Muscle of leg (tissue), 11 donors: Measurements from ENCODE around the gene ANAPC2. TPM values are rescaled to one million over a fixed set of nuclear protein-coding genes. Genes with fewer than 3 reads are reported as not detected.
"Not testable (repeated sequence)": the region's sequence is repeated elsewhere in the genome, so short reads cannot be mapped to it uniquely, and the experiment has no call there.

Source experiments
- DNase-seq: peaks from one replicate; pipeline ENCODE4 v3.0.0; 2013
- H3K27ac ChIP-seq: one replicate; pipeline ENCODE4 v1.5.1; 2013; ENCODE audit warnings: mild to moderate bottlenecking, low read length, control low read depth
- H3K27me3 ChIP-seq: one replicate; pipeline ENCODE4 v1.6.1; 2013; ENCODE audit warnings: low read length; ENCODE audit not compliant: control insufficient read depth, insufficient read depth
- H3K36me3 ChIP-seq: one replicate; pipeline ENCODE4 v1.6.1; 2013; ENCODE audit warnings: low read length; ENCODE audit not compliant: control insufficient read depth, insufficient read depth
- H3K4me1 ChIP-seq: one replicate; pipeline ENCODE4 v1.6.1; 2013; ENCODE audit warnings: low read length; ENCODE audit not compliant: control insufficient read depth, insufficient read depth
- H3K4me3 ChIP-seq: one replicate; pipeline ENCODE4 v1.5.1; 2013; ENCODE audit warnings: low read length, control low read depth
- H3K9me3 ChIP-seq: replicated peaks from 2 replicates; pipeline ENCODE4 v1.6.1; 2013; ENCODE audit warnings: low read depth, low read length; ENCODE audit not compliant: control insufficient read depth
- WGBS: methylation state at CpG from one replicate; pipeline ENCODE4 v1.1.5; 2013; ENCODE audit warnings: missing lambda C conversion rate; ENCODE audit not compliant: insufficient coverage; 5-methylcytosine and 5-hydroxymethylcytosine counted together
- polyA plus RNA-seq, 8 donors: library from polyadenylated mRNA; unstranded; fragments of 120-200 nt; gene quantifications; one replicate each; pipeline versions ENCODE4 v1.2.1 to v1.2.3, GENCODE V29; 2013; ENCODE audit warnings: inconsistent platforms in 1 of 8, low replicate concordance in 1 of 8; ENCODE audit not compliant: insufficient read length in 8 of 8, insufficient read depth in 1 of 8
- total RNA-seq: library from RNA; stranded (reverse); fragments of 120-200 nt; gene quantifications from one replicate; pipeline ENCODE4 v1.2.4, GENCODE V29; 2013

The ANAPC2 gene
- total and polyA plus RNA-seq, 9 donors = 20.4 to 41.6 (median 31.1) TPM

DNA sequence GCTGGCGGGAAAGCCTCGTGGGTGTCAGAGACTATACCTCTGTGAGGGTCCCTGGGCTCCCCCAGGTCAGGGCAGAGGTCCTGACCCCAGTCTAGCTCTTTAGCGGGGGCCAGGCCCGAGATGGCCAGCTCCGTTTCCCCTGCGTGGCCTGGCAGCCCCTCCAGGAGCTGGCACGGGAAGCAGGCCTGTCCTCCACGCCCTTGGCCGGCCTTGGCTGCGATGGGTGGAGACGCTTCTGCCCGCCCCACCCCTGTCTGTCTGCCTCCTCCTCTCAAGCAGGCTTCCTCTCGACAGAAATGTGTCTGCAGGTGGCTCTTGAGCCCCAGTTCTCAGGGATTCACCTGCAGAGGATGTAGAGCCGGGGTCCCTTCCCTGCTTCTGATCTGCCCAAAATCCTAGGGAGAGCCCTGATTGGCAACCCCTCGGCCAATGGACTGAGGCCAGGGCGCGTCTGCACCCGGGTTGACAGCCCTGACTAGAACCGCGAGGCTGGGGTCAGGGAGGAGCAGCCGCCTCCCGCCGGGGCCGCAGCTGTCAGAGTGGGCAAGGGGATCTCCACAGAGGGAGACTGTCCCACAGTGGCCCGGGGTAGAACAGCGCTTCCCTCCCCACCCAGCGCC lies 52.0 kb downstream of the ANAPC2 start:
- peaks cover 22% of the 10 kb centered on the region for H3K4me1 ChIP-seq
- DNase-seq = no peak
- H3K4me3 ChIP-seq = no peak overlapping the region
- H3K36me3 ChIP-seq = no peaks in the 10 kb centered on the region
- no peak overlapping the region for H3K27ac ChIP-seq
- no peaks in the 10 kb centered on the region for H3K9me3 ChIP-seq
- WGBS = 18% methylated on average over 20 of the region's 27 CpGs
- peaks cover 61% of the 10 kb centered on the region for H3K27me3 ChIP-seq

GRCh38 chr9:137135154-137135553 lies 53.2 kb downstream of the ANAPC2 start:
- not testable (repeated sequence) for H3K9me3 ChIP-seq, DNase-seq, H3K4me3 ChIP-seq, H3K36me3 ChIP-seq, H3K27ac ChIP-seq
- peaks cover 25% of the 10 kb centered on the region for H3K4me1 ChIP-seq
- H3K27me3 ChIP-seq = peaks cover 58% of the 10 kb centered on the region
- 83% methylated on average over 4 of the region's 9 CpGs for WGBS

DNA sequence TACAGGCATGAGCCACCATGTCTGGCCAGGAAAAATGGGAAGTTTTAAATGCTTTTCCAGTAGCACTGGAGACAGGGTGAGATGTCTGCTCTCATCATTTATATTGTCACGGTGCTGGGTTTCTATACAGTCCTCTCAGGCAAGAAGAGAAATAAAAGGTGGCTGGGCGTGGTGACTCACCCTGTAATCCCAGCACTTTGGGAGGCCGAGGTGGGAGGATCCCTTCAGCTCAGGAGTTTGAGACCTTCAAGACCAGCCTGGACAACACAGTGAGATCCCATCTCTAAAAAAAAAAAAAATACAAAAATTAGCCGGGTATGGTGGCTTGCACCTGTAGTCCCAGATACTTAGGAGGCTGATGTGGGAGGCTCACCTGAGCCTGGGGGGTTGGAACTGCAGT lies 54.2 kb downstream of the ANAPC2 start:
- Histone ChIP-seq H3K4me3 (no peak overlapping the region), H3K36me3 (no peaks in the 10 kb centered on the region), H3K4me1 (peaks cover 25% of the 10 kb centered on the region), H3K27ac (no peak overlapping the region), H3K27me3 (peaks cover 49% of the 10 kb centered on the region), H3K9me3 (peaks cover 7% of the 10 kb centered on the region)
- WGBS = 83% methylated on average over 1 of the region's 4 CpGs
- no peak for DNase-seq

DNA sequence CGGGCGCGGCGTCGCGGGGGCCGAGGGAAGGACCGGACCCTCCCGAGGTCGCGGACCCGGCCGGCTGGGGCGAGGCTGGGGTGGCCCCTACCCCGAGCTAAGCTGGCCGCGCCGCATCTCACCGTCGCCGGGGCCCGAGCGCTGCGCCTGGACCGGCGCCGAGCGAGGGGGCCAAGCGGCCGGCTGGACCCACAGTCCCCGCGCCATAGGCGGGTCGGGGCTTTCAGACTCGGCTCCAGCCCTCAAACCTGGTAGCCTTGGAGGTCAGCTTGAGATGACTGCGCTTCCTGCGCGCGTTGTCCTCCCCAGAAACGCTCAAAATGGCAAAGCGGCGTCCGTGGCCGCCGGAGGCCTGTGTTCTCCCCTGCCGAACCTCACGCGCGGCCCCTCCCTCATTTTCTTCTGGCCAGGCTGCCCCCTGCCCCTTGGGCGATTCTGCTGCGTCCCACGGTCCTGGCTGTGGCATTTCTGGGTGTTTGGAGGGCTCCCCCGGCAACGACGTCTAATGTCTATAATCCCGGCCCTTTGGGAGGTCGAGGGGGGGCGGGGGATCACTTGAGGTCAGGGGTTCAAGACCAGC lies 58.1 kb downstream of the ANAPC2 start:
- no peak for DNase-seq
- H3K27ac ChIP-seq = no peak overlapping the region
- peaks cover 15% of the 10 kb centered on the region for H3K27me3 ChIP-seq
- H3K4me1 ChIP-seq = peaks cover 24% of the 10 kb centered on the region
- peaks cover 7% of the 10 kb centered on the region for H3K9me3 ChIP-seq
- no peaks in the 10 kb centered on the region for H3K36me3 ChIP-seq
- 5% methylated on average over 54 of the region's 58 CpGs for WGBS
- H3K4me3 ChIP-seq = peak overlapping the region; percentile 76

- Histone ChIP-seq H3K4me1 (peaks cover 24% of the 10 kb centered on the region), H3K36me3 (no peaks in the 10 kb centered on the region), H3K4me3 (peak overlapping the region; percentile 76), H3K27me3 (peaks cover 15% of the 10 kb centered on the region), H3K9me3 (peaks cover 7% of the 10 kb centered on the region), H3K27ac (peak overlapping the region; percentile 51)
- peak; percentile 93 for DNase-seq
- under 1% methylated on average over 86 of the region's 86 CpGs for WGBS
These were observed 58.7 kb downstream of the ANAPC2 start for GRCh38 chr9:137129456-137130175.

- 24% methylated on average over 32 of the region's 37 CpGs for WGBS
- peak overlapping the region; percentile 76 for H3K4me3 ChIP-seq
These were observed 59.4 kb downstream of the ANAPC2 start for GRCh38 chr9:137128862-137129455.

DNA sequence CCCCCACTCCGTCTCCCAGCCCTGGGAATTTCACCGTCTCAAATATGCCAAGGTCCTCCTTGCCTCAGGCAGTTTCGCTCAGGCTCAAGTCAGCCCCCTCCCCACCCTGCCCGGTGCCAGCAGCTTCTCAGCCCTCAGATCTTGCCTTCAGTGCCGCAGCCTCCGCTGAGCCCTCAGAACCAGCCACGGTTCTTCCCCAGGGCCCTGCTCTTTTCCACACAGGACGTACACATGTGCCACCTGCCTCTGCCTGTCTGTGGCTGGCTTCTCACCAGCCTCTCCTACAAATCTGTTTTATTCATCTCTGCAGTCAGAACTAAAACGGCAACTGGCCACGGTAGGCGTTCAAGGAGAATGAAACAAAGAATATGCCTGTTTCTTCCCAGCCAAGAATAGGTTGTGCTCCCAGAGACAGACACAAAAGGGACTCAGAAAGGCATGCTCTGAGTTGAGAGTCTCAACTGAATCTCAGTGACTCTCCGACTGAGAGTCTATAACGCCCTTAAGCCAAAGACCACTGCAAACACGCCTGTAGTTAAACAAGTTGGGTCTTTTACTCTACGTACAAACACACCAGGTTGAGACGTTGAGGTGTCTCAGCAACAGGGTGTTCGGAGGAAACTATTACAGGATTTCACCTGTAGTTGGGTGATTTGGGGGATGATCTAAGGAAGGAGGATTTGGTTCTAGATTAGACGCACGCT lies 60.0 kb downstream of the ANAPC2 start:
- DNase-seq = no peak
- Histone ChIP-seq H3K27ac (peak overlapping the region; percentile 13), H3K4me3 (peak overlapping the region; percentile 76), H3K4me1 (peaks cover 24% of the 10 kb centered on the region), H3K27me3 (peaks cover 14% of the 10 kb centered on the region), H3K9me3 (peaks cover 7% of the 10 kb centered on the region), H3K36me3 (no peaks in the 10 kb centered on the region)
- 80% methylated on average over 18 of the region's 19 CpGs for WGBS

More at GRCh38 chr9:137128862-137129455, 59.4 kb downstream of the ANAPC2 start:
- DNase-seq = no peak
- Histone ChIP-seq H3K36me3 (no peaks in the 10 kb centered on the region), H3K9me3 (peaks cover 7% of the 10 kb centered on the region), H3K4me1 (peaks cover 24% of the 10 kb centered on the region), H3K27ac (no peak overlapping the region), H3K27me3 (peaks cover 15% of the 10 kb centered on the region)

- Histone ChIP-seq H3K4me1 (peaks cover 24% of the 10 kb centered on the region), H3K9me3 (peaks cover 7% of the 10 kb centered on the region), H3K36me3 (no peaks in the 10 kb centered on the region), H3K4me3 (no peak overlapping the region), H3K27ac (no peak overlapping the region), H3K27me3 (peaks cover 10% of the 10 kb centered on the region)
- WGBS = 56% methylated on average over 18 of the region's 24 CpGs
- DNase-seq = no peak
These were observed 60.8 kb downstream of the ANAPC2 start for GRCh38 chr9:137127301-137128157.

DNA sequence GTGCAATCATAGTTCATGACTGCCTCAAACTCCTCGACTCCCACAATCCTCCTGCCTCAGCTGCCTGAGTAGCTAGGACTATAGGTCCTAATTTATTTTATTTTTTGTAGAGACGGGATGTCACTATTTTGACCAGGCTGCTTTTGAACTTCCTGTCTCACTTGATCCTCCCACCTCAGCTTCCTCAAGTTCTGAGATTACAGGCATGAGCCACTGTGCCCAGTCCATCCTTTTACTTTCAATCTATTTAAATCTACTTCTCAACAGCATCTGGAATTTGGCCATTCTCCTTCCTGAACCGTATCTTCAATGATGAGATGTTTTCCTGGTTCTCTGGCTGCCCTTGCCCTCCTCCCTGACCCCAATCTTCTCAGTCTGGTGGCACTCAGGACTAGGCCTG lies 61.6 kb downstream of the ANAPC2 start:
- peaks cover 7% of the 10 kb centered on the region for H3K9me3 ChIP-seq
- H3K36me3 ChIP-seq = no peaks in the 10 kb centered on the region
- H3K27ac ChIP-seq = no peak overlapping the region
- WGBS = 18% methylated on average over 1 of the region's 3 CpGs
- peaks cover 10% of the 10 kb centered on the region for H3K27me3 ChIP-seq
- H3K4me1 ChIP-seq = peaks cover 24% of the 10 kb centered on the region
- H3K4me3 ChIP-seq = no peak overlapping the region
- no peak for DNase-seq
